Thoracic aorta (tissue), 2 donors: ENCODE measurements around the gene CARD16. TPM values are rescaled to one million over a fixed set of nuclear protein-coding genes. Genes with fewer than 3 reads are reported as not detected.
"Not testable (repeated sequence)": the region's sequence is repeated elsewhere in the genome, so short reads cannot be mapped to it uniquely, and the experiment has no call there.

Source experiments
- ATAC-seq: fragments of 150-250 bp; one replicate; pipeline ENCODE4 v1.8.0; 2017; ENCODE audit warnings: low read depth; ENCODE audit not compliant: insufficient number of reproducible peaks, low FRiP score
- DNase-seq: peaks from one replicate; pipeline ENCODE4 v3.0.0-alpha.2; 2020; ENCODE audit warnings: low spot score
- H3K27ac ChIP-seq, 2 donors: fragments of 200-600 bp; sonication (generic); 1 replicate in 1 of 2; 2 replicates in 1 of 2; pipeline ENCODE4 v1.5.1; 2016; ENCODE audit warnings: mild to moderate bottlenecking in 2 of 2, moderate library complexity in 2 of 2
- H3K27me3 ChIP-seq: fragments of 200-600 bp; sonication (generic); replicated peaks from 2 replicates; pipeline ENCODE4 v1.6.0; 2016; ENCODE audit warnings: mild to moderate bottlenecking; ENCODE audit not compliant: insufficient read depth
- H3K36me3 ChIP-seq: fragments of 200-600 bp; sonication (generic); one replicate; pipeline ENCODE4 v1.5.1; 2016
- H3K4me1 ChIP-seq, 2 donors: fragments of 200-600 bp; sonication (generic); 1 replicate in 1 of 2; 2 replicates in 1 of 2; pipeline versions ENCODE4 v1.5.1 to v1.6.0; 2016; ENCODE audit warnings: low read depth in 2 of 2, mild to moderate bottlenecking in 1 of 2; ENCODE audit not compliant: control insufficient read depth in 1 of 2
- H3K4me3 ChIP-seq: fragments of 200-600 bp; sonication (generic); 2 replicates; pipeline ENCODE4 v1.5.1; 2016; ENCODE audit warnings: mild to moderate bottlenecking
- H3K9me3 ChIP-seq: fragments of 200-600 bp; sonication (generic); 2 replicates; pipeline ENCODE4 v1.5.1; 2016
- CTCF ChIP-seq: fragments of 200-600 bp; sonication (generic); IDR thresholded peaks from one replicate; pipeline ENCODE4 v1.5.1; 2019; ENCODE audit warnings: antibody characterized with exemption
- total RNA-seq, 2 donors: library from RNA; depleted of rRNA; stranded (reverse); fragments of >200 nt; gene quantifications; one replicate each; pipeline versions ENCODE4 v1.1.0 to v1.2.3, GENCODE V29; 2016

Gene CARD16
- total RNA-seq, 2 donors from 2014 or later: 0.81 to 13.5 TPM

GRCh38 chr11:105034813-105035620, 10.1 kb downstream of the CARD16 start, which contains the start of gene CASP1:
CASP1 (minus strand) TSS chr11:105035144; CDS start chr11:105035113, 31 bp downstream.
- H3K4me1 ChIP-seq: peaks cover 3 to 13% of the 10 kb centered on the region in 2 donors
- H3K27ac ChIP-seq: peak within 1 kb of the TSS; percentile 2 to 39
- no peaks in the 10 kb centered on the region for H3K27me3 ChIP-seq
- H3K9me3 ChIP-seq: no peaks in the 10 kb centered on the region
- H3K36me3 ChIP-seq: no peaks in the 10 kb centered on the region
- ATAC-seq (peak; percentile 76), DNase-seq (no peak)
- no peak for TF ChIP-seq CTCF
- peak within 1 kb of the TSS; percentile 65 for H3K4me3 ChIP-seq

- peak overlapping the region; percentile 2 to 39 for H3K27ac ChIP-seq
- not testable (repeated sequence) for DNase-seq, H3K9me3 ChIP-seq, H3K36me3 ChIP-seq, H3K27me3 ChIP-seq, ATAC-seq
- H3K4me1 ChIP-seq: peaks cover 3 to 13% of the 10 kb centered on the region in 2 donors
- peak overlapping the region; percentile 65 for H3K4me3 ChIP-seq
Observed at GRCh38 chr11:105034388-105034787, 10.7 kb downstream of the CARD16 start.

- peak overlapping the region; percentile 65 for H3K4me3 ChIP-seq
Observed at GRCh38 chr11:105033781-105034180, 11.4 kb downstream of the CARD16 start.

GRCh38 chr11:105033343-105033742, 11.8 kb downstream of the CARD16 start:
- ATAC-seq: no peak

More at GRCh38 chr11:105033781-105034180, 11.4 kb downstream of the CARD16 start:
- H3K9me3 ChIP-seq: no peaks in the 10 kb centered on the region
- H3K36me3 ChIP-seq: no peaks in the 10 kb centered on the region
- H3K27ac ChIP-seq: no peak overlapping the region
- H3K4me1 ChIP-seq: peaks cover 3 to 13% of the 10 kb centered on the region in 2 donors
- no peak for DNase-seq
- H3K27me3 ChIP-seq: no peaks in the 10 kb centered on the region
- ATAC-seq: no peak
- TF ChIP-seq CTCF: no peak

GRCh38 chr11:105032495-105032894, 12.6 kb downstream of the CARD16 start:
- Histone ChIP-seq H3K4me1 (peaks cover 3 to 13% of the 10 kb centered on the region in 2 donors), H3K36me3 (no peaks in the 10 kb centered on the region), H3K4me3 (peak overlapping the region; percentile 10), H3K27ac (no peak overlapping the region), H3K9me3 (no peaks in the 10 kb centered on the region), H3K27me3 (no peaks in the 10 kb centered on the region)
- ATAC-seq (no peak), DNase-seq (no peak)
- no peak for TF ChIP-seq CTCF

More at GRCh38 chr11:105033343-105033742, 11.8 kb downstream of the CARD16 start:
- Histone ChIP-seq H3K4me1 (peaks cover 3 to 13% of the 10 kb centered on the region in 2 donors), H3K27ac (no peak overlapping the region), H3K4me3 (peak overlapping the region; percentile 65), H3K36me3 (no peaks in the 10 kb centered on the region), H3K27me3 (no peaks in the 10 kb centered on the region), H3K9me3 (no peaks in the 10 kb centered on the region)
- DNase-seq: no peak
- no peak for TF ChIP-seq CTCF
